ENCODE measurements around the gene SNHG17. TPM values are rescaled to one million over a fixed set of nuclear protein-coding genes. Genes with fewer than 3 reads are reported as not detected.

SNHG17 gene
- total RNA-seq, 1 experiment from 2014 or later, result 105 TPM

DNA sequence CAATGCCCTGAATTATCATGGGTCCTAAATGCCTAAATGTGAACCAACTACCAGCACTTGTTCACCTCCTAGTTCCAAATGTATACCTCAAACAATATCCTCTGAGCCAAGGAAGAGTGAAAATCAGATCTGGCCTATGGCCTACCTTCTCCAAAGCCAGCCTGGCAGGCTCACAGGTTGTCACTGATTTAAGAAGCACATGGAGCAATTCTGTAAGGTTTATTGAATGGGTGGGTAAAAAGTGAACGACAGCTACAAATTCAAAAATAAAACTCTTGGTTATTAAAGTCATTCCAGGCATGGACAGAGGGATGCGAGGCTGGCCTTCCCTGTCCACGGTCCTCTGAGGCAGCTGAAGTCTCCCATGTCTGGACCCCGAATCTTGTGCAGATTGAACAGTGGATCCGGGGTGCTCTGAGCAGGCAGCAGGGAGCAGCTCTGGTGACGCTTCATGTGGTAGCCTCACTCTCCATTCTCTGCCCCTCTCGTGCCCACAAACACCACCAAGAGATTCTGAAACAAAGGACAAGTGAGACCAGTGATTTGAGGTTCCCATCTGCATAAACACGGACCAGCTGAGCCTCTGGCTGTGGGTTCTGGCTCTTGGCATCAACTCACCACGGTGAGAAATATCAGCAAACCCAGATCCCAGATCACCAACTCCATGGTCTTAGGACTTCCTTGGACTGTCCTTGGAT is 14.6 kb downstream of the SNHG17 start:
- Histone ChIP-seq H3K4me3 (ENCODE audit: low read depth, low read length, poor library complexity, severe bottlenecking) (no peak overlapping the region), H3K9me3 (ENCODE audit: low read depth, low read length, poor library complexity, severe bottlenecking) (no peaks in the 10 kb centered on the region), H3K27me3 (replicated peaks; ENCODE audit: insufficient read depth, low read depth, low read length, poor library complexity) (no peaks in the 10 kb centered on the region), H3K4me1 (ENCODE audit: insufficient read depth, low read length, poor library complexity, severe bottlenecking) (no peaks in the 10 kb centered on the region), H3K27ac (ENCODE audit: low read depth, low read length, poor library complexity, severe bottlenecking) (no peak overlapping the region), H3K36me3 (ENCODE audit: insufficient read depth, low read length, poor library complexity, severe bottlenecking) (peaks cover 85% of the 10 kb centered on the region)
- BruUV-seq (replicated peaks), result no TSS peak
- DNase-seq (ENCODE audit: low spot score), result no peak
- TF ChIP-seq EZH2 (IDR thresholded peaks at IDR 0.05; ENCODE audit: borderline replicate concordance, low read depth, low read length, poor library complexity, severe bottlenecking), result no peak
- TF ChIP-seq, protein P1, sequence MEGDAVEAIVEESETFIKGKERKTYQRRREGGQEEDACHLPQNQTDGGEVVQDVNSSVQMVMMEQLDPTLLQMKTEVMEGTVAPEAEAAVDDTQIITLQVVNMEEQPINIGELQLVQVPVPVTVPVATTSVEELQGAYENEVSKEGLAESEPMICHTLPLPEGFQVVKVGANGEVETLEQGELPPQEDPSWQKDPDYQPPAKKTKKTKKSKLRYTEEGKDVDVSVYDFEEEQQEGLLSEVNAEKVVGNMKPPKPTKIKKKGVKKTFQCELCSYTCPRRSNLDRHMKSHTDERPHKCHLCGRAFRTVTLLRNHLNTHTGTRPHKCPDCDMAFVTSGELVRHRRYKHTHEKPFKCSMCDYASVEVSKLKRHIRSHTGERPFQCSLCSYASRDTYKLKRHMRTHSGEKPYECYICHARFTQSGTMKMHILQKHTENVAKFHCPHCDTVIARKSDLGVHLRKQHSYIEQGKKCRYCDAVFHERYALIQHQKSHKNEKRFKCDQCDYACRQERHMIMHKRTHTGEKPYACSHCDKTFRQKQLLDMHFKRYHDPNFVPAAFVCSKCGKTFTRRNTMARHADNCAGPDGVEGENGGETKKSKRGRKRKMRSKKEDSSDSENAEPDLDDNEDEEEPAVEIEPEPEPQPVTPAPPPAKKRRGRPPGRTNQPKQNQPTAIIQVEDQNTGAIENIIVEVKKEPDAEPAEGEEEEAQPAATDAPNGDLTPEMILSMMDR (conservative IDR thresholded peaks at IDR 0.05; ENCODE audit: low read depth, low read length), result no peak
- intact Hi-C loops (cut with micrococcal nuclease; ENCODE audit: unreplicated experiment), result no loop called here
- ChIA-PET POLR2A (ENCODE audit: low non-redundant PET) (no interaction called here), CTCF (no interaction called here)

DNA sequence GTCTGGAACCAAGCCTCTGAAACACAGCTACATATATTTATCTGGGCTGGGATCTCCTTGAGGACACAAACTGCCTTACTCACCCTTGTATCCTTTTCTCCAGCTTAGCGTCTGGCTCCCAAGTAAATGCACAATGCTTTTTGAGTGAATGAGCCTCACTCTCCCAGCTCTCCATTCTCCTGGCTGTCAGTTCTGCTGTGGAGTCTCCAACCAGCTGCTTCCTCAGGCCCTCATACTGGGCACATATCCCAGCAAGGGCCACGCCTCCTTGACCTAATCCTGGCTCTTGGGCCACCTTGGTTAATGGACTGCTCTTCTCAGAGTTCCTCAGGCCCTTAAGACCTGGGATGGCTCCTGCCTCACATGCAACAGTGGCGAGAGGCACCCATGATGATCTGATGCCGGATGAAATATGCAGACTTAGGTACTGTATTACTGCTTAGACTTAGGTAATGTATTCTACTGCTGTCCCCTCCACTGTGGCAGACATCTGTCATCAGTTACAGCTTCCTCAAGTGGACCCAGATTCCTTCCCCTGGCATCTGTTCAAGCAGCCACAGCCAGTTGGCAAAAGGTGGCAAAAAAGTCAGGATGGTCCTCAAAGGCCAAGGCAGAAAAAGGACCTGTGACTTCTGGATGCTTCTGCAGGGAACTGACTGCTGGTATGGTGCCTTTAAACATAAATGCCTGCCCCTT is 16.5 kb downstream of the SNHG17 start:
- TF ChIP-seq, protein P1 (conservative IDR thresholded peaks at IDR 0.05; ENCODE audit: low read depth, low read length), result no peak
- TF ChIP-seq EZH2 (IDR thresholded peaks at IDR 0.05; ENCODE audit: borderline replicate concordance, low read depth, low read length, poor library complexity, severe bottlenecking), result no peak
- BruUV-seq (replicated peaks), result no TSS peak
- no peaks in the 10 kb centered on the region for H3K4me1 ChIP-seq (ENCODE audit: insufficient read depth, low read length, poor library complexity, severe bottlenecking)
- intact Hi-C loops (cut with micrococcal nuclease; ENCODE audit: unreplicated experiment), result no loop called here
- no peak for DNase-seq (ENCODE audit: low spot score)
- peaks cover 66% of the 10 kb centered on the region for H3K36me3 ChIP-seq (ENCODE audit: insufficient read depth, low read length, poor library complexity, severe bottlenecking)
- H3K4me3 ChIP-seq (ENCODE audit: low read depth, low read length, poor library complexity, severe bottlenecking), result no peak overlapping the region
- H3K9me3 ChIP-seq (ENCODE audit: low read depth, low read length, poor library complexity, severe bottlenecking), result no peaks in the 10 kb centered on the region
- no peaks in the 10 kb centered on the region for H3K27me3 ChIP-seq (replicated peaks; ENCODE audit: insufficient read depth, low read depth, low read length, poor library complexity)
- no peak overlapping the region for H3K27ac ChIP-seq (ENCODE audit: low read depth, low read length, poor library complexity, severe bottlenecking)
- POLR2A ChIA-PET (ENCODE audit: low non-redundant PET), result no interaction called here
- CTCF ChIA-PET, result no interaction called here

DNA sequence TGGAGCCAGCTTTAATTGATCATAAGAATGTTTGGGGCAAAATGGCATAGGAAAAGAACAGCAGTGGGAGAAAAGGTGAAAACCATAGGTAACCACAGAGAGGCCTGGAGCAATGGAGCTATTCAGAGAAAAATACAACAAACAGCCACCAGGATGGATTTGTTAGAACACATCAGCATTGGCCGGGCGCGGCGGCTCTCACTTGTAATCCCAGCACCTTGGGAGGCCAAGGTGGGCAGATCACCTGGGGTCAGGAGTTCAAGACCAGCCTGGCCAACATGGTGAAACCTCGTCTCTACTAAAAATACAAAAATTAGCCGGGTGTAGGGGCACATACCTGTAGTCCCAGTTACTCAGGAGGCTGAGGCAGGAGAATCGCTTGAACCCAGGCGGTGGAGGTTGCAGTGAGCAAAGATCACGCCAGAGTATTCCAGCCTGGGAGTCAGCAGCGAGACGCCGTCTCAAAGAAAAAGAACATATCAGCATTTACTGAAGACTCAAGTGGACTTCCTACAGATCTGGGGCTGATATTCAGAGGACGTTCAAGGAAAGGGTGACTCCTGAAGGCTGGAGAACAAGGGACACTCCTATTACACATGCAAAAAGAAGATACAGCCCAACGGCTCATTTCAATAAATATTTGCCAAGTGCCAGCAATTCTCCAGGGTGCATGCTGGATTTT is 20.2 kb downstream of the SNHG17 start:
- Histone ChIP-seq H3K9me3 (ENCODE audit: low read depth, low read length, poor library complexity, severe bottlenecking) (no peaks in the 10 kb centered on the region), H3K4me3 (ENCODE audit: low read depth, low read length, poor library complexity, severe bottlenecking) (no peak overlapping the region), H3K27ac (ENCODE audit: low read depth, low read length, poor library complexity, severe bottlenecking) (no peak overlapping the region), H3K4me1 (ENCODE audit: insufficient read depth, low read length, poor library complexity, severe bottlenecking) (no peaks in the 10 kb centered on the region), H3K27me3 (replicated peaks; ENCODE audit: insufficient read depth, low read depth, low read length, poor library complexity) (no peaks in the 10 kb centered on the region), H3K36me3 (ENCODE audit: insufficient read depth, low read length, poor library complexity, severe bottlenecking) (peaks cover 35% of the 10 kb centered on the region)
- ChIA-PET CTCF (no interaction called here), POLR2A (ENCODE audit: low non-redundant PET) (no interaction called here)
- TF ChIP-seq, protein P1 (conservative IDR thresholded peaks at IDR 0.05; ENCODE audit: low read depth, low read length), result no peak
- TF ChIP-seq EZH2 (IDR thresholded peaks at IDR 0.05; ENCODE audit: borderline replicate concordance, low read depth, low read length, poor library complexity, severe bottlenecking), result no peak
- intact Hi-C loops (cut with micrococcal nuclease; ENCODE audit: unreplicated experiment), result no loop called here
- no TSS peak for BruUV-seq (replicated peaks)
- DNase-seq (ENCODE audit: low spot score), result no peak
